OCI-LY1 (cell line): ENCODE results near the gene SCN5A.

ENCODE experiments used
- H2AFZ ChIP-seq: fragments of 200-600 bp; sonication (generic), shearing (Covaris generic); 2 replicates; pipeline ENCODE4 v1.6.0; 2014; ENCODE audit warnings: antibody characterized with exemption, mild to moderate bottlenecking, low read length
- H3F3A ChIP-seq: fragments of 200-600 bp; sonication (generic), shearing (Covaris generic); 2 replicates; pipeline ENCODE4 v1.6.0; 2014; ENCODE audit warnings: mild to moderate bottlenecking, antibody characterized with exemption, low read length, moderate library complexity; ENCODE audit not compliant: insufficient read depth
- H3K27ac ChIP-seq: fragments of 200-600 bp; sonication (generic); 2 replicates; pipeline ENCODE4 v1.5.1; 2014; ENCODE audit warnings: low read length, mixed run types, mild to moderate bottlenecking, low read depth; ENCODE audit not compliant: poor library complexity, severe bottlenecking
- H3K27me3 ChIP-seq: fragments of 200-600 bp; sonication (generic); 2 replicates; pipeline ENCODE4 v1.6.0; 2014; ENCODE audit warnings: antibody characterized with exemption, mild to moderate bottlenecking, low read length, moderate library complexity; ENCODE audit not compliant: insufficient read depth
- H3K36me3 ChIP-seq: fragments of 200-600 bp; sonication (generic); 2 replicates; pipeline ENCODE4 v1.6.1; 2014; ENCODE audit warnings: mild to moderate bottlenecking, antibody characterized with exemption, low read length, moderate library complexity, mixed read lengths; ENCODE audit not compliant: insufficient read depth
- H3K4me1 ChIP-seq: fragments of 200-600 bp; sonication (generic); 2 replicates; pipeline ENCODE4 v1.5.1; 2014; ENCODE audit warnings: mild to moderate bottlenecking, low read length, moderate library complexity; ENCODE audit not compliant: insufficient read depth, severe bottlenecking
- H3K4me2 ChIP-seq: fragments of 200-600 bp; sonication (generic), shearing (Covaris generic); 2 replicates; pipeline ENCODE4 v1.6.1; 2014; ENCODE audit warnings: low read length
- H3K4me3 ChIP-seq: fragments of 200-600 bp; sonication (generic); 2 replicates; pipeline ENCODE4 v1.5.1; 2014; ENCODE audit warnings: low read length, low read depth, mild to moderate bottlenecking, mixed read lengths; ENCODE audit not compliant: poor library complexity, severe bottlenecking
- H3K79me2 ChIP-seq: fragments of 200-600 bp; shearing (Covaris generic); 2 replicates; pipeline ENCODE4 v1.6.1; 2016; ENCODE audit warnings: mixed run types, low read length, mixed read lengths; ENCODE audit not compliant: insufficient read depth
- H3K9ac ChIP-seq: fragments of 200-600 bp; sonication (generic), shearing (Covaris generic); 2 replicates; pipeline ENCODE4 v1.6.1; 2014; ENCODE audit warnings: mild to moderate bottlenecking, low read length, mixed read lengths
- H3K9me2 ChIP-seq: fragments of 200-600 bp; sonication (generic), shearing (Covaris generic); 2 replicates; pipeline ENCODE4 v1.6.1; 2014; ENCODE audit warnings: low read depth, mild to moderate bottlenecking, low read length, mixed read lengths
- H3K9me3 ChIP-seq: fragments of 200-600 bp; shearing (Covaris generic); 2 replicates; pipeline ENCODE4 v1.6.1; 2014; ENCODE audit warnings: low read length, mixed read lengths
- H4K20me1 ChIP-seq: fragments of 200-600 bp; sonication (generic), shearing (Covaris generic); 2 replicates; pipeline ENCODE4 v1.6.0; 2016; ENCODE audit warnings: mild to moderate bottlenecking, low read length; ENCODE audit not compliant: insufficient read depth
- CTCF ChIP-seq: fragments of 200-600 bp; sonication (generic), shearing (Covaris generic); IDR thresholded peaks from 2 replicates; pipeline ENCODE4 v1.5.1; 2017; ENCODE audit warnings: mild to moderate bottlenecking, antibody characterized with exemption, low read length, moderate library complexity, mixed read lengths
- EZH2 ChIP-seq: fragments of 200-600 bp; sonication (generic), shearing (Covaris generic); IDR thresholded peaks from 2 replicates; pipeline ENCODE4 v1.8.0; 2017; ENCODE audit warnings: borderline replicate concordance, mixed run types, mild to moderate bottlenecking, antibody characterized with exemption, low read length, moderate library complexity, mixed read lengths

Gene SCN5A

GRCh38 chr3:38646630-38647029 is 2.9 kb downstream of the SCN5A start:
- H3K4me1 ChIP-seq = peaks cover 9% of the 10 kb centered on the region
- no peaks in the 10 kb centered on the region for H3F3A ChIP-seq
- H3K79me2 ChIP-seq = no peaks in the 10 kb centered on the region
- no peaks in the 10 kb centered on the region for H3K9me2 ChIP-seq
- H3K9me3 ChIP-seq = no peaks in the 10 kb centered on the region
- H3K4me3 ChIP-seq = no peak overlapping the region
- peak; percentile 78 for TF ChIP-seq CTCF
- no peak for TF ChIP-seq EZH2
- no peak overlapping the region for H2AFZ ChIP-seq
- H3K27me3 ChIP-seq = peaks cover 5% of the 10 kb centered on the region; the same call in 1 of the 2 replicates
- no peaks in the 10 kb centered on the region for H3K36me3 ChIP-seq
- H4K20me1 ChIP-seq = no peaks in the 10 kb centered on the region
- no peak overlapping the region for H3K27ac ChIP-seq
- no peak overlapping the region for H3K9ac ChIP-seq
- H3K4me2 ChIP-seq = no peak overlapping the region

- Histone ChIP-seq H4K20me1 (no peaks in the 10 kb centered on the region), H3K4me3 (no peak overlapping the region), H3K27ac (no peak overlapping the region), H3K27me3 (peaks cover 6% of the 10 kb centered on the region; the same call in 1 of the 2 replicates), H3K79me2 (no peaks in the 10 kb centered on the region), H3K9ac (no peak overlapping the region), H3K9me3 (no peaks in the 10 kb centered on the region), H3K4me2 (no peak overlapping the region), H3K9me2 (no peaks in the 10 kb centered on the region), H3F3A (no peaks in the 10 kb centered on the region), H2AFZ (no peak overlapping the region), H3K36me3 (no peaks in the 10 kb centered on the region), H3K4me1 (peaks cover 9% of the 10 kb centered on the region)
- TF ChIP-seq CTCF (no peak), EZH2 (no peak)
These were observed 3.4 kb downstream of the SCN5A start for GRCh38 chr3:38646062-38646461.

GRCh38 chr3:38645601-38646000 is 3.9 kb downstream of the SCN5A start:
- H3F3A ChIP-seq = no peaks in the 10 kb centered on the region
- H3K4me1 ChIP-seq = peaks cover 9% of the 10 kb centered on the region
- no peak overlapping the region for H3K4me3 ChIP-seq
- no peaks in the 10 kb centered on the region for H3K36me3 ChIP-seq
- H3K9ac ChIP-seq = no peak overlapping the region
- no peak overlapping the region for H2AFZ ChIP-seq
- H3K79me2 ChIP-seq = no peaks in the 10 kb centered on the region
- no peaks in the 10 kb centered on the region for H4K20me1 ChIP-seq
- no peak overlapping the region for H3K4me2 ChIP-seq
- H3K9me3 ChIP-seq = no peaks in the 10 kb centered on the region
- TF ChIP-seq CTCF = no peak
- TF ChIP-seq EZH2 = no peak
- no peak overlapping the region for H3K27ac ChIP-seq
- peaks cover 6% of the 10 kb centered on the region; the same call in 1 of the 2 replicates for H3K27me3 ChIP-seq
- H3K9me2 ChIP-seq = no peaks in the 10 kb centered on the region
